Brain microvascular endothelial cell (primary cell): ENCODE data around the gene DEGS2.

Source experiments
- DNase-seq: peaks from one replicate; pipeline ENCODE4 v3.0.0-alpha.2; 2020
- H3K27ac ChIP-seq: fragments of 250-450 bp; sonication (Bioruptor Pico); 2 replicates; pipeline ENCODE4 v1.5.1; 2020; ENCODE audit warnings: mild to moderate bottlenecking, moderate library complexity
- H3K27me3 ChIP-seq: fragments of 250-450 bp; sonication (Bioruptor Pico); replicated peaks from 2 replicates; pipeline ENCODE4 v1.5.1; 2020; ENCODE audit warnings: mild to moderate bottlenecking
- H3K36me3 ChIP-seq: fragments of 250-450 bp; sonication (Bioruptor Pico); replicated peaks from 2 replicates; pipeline ENCODE4 v1.5.1; 2020; ENCODE audit warnings: mild to moderate bottlenecking
- H3K4me3 ChIP-seq: 2 replicates; pipeline ENCODE4 v1.5.1; 2011; ENCODE audit warnings: low read depth, mild to moderate bottlenecking, control low read depth, low read length, moderate library complexity
- in situ Hi-C: cut with HindIII; loops from 2 replicates; pipeline ENCODE4 v1.10.0; 2017; ENCODE audit warnings: low sequenced_read_pairs, low pct_ligation_motif_present
- TF ChIP-seq, protein P1 (sequence below): IDR thresholded peaks from 2 replicates; pipeline ENCODE4 v1.5.1; 2011; ENCODE audit warnings: low read depth, mild to moderate bottlenecking, moderate library complexity, low read length, control low read depth, inconsistent platforms; ENCODE audit errors: missing control alignments

DEGS2 gene

DNA sequence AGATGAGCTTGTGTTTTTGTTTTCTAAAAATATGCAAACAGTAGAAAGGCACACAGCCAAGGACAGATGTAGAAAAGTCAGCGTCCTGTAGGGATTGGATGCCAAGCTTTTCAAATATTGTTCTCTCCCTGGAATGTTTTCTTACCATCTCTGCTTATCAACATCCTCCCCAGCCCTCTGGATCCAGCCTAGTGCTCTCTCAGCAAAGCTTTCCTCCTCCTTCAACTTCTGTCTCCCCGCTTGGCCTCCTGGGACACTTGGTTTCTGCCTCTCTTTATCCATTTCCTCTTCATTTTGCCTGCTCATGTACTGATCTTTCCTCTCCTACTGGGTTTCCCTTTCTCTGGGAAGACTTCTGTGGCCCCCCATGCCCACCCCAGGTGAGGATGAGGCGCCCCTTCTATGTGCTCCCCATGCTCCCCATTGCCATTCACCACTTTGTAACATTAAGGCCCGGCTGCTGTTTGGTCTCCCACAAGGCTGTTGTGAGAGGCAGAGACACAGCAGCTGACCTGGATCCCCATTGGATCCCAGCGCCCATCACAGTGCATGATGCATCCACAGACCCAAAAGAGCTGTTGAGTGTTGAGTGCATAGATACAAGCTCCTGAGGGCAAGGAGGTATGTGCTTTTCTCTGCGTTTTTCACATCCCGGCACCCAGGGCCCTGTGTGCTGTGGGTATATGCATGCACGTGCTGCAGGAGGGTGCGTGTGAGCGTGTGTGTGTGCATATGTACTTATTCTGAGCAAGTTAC is 56.0 kb downstream of the DEGS2 start:
- Histone ChIP-seq H3K27me3 (no peaks in the 10 kb centered on the region), H3K36me3 (no peaks in the 10 kb centered on the region), H3K27ac (peak overlapping the region; percentile 1), H3K4me3 (no peak overlapping the region)
- TF ChIP-seq, protein P1, sequence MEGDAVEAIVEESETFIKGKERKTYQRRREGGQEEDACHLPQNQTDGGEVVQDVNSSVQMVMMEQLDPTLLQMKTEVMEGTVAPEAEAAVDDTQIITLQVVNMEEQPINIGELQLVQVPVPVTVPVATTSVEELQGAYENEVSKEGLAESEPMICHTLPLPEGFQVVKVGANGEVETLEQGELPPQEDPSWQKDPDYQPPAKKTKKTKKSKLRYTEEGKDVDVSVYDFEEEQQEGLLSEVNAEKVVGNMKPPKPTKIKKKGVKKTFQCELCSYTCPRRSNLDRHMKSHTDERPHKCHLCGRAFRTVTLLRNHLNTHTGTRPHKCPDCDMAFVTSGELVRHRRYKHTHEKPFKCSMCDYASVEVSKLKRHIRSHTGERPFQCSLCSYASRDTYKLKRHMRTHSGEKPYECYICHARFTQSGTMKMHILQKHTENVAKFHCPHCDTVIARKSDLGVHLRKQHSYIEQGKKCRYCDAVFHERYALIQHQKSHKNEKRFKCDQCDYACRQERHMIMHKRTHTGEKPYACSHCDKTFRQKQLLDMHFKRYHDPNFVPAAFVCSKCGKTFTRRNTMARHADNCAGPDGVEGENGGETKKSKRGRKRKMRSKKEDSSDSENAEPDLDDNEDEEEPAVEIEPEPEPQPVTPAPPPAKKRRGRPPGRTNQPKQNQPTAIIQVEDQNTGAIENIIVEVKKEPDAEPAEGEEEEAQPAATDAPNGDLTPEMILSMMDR = no peak
- DNase-seq = no peak
- in situ Hi-C loops = no loop called here

DNA sequence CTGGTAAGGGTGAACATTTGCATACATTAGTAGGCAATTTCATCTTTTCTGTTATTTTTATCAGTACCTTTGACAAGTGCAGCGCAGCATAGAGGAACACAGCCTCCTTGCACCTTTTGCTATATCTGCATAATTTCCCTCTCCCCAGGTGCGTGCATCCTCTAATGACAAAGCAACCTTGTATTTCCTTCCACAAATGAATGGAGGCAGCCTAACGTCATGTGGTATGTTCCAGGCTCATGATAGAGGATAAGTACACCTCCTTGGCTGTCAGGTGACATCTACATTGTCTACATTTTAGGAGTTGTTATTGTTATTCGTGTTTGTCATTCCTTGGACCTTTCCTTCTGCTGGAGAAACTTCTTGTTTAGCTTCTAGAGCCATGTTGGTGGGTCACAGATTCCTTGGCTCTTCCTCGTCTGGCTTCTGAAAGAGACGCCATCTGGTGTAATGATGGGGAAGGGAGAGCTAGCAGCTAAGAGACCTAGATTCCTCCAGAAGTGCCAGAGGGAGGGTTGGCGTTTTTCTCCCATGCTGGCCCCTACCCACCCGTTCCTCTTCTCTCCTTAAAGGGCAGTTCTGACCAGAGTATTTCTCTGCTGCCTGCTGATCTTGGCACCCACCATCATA is 57.2 kb downstream of the DEGS2 start:
- Histone ChIP-seq H3K4me3 (no peak overlapping the region), H3K36me3 (no peaks in the 10 kb centered on the region), H3K27ac (no peak overlapping the region), H3K27me3 (no peaks in the 10 kb centered on the region)
- in situ Hi-C loops = no loop called here
- TF ChIP-seq, protein P1 = no peak
- DNase-seq = no peak

DNA sequence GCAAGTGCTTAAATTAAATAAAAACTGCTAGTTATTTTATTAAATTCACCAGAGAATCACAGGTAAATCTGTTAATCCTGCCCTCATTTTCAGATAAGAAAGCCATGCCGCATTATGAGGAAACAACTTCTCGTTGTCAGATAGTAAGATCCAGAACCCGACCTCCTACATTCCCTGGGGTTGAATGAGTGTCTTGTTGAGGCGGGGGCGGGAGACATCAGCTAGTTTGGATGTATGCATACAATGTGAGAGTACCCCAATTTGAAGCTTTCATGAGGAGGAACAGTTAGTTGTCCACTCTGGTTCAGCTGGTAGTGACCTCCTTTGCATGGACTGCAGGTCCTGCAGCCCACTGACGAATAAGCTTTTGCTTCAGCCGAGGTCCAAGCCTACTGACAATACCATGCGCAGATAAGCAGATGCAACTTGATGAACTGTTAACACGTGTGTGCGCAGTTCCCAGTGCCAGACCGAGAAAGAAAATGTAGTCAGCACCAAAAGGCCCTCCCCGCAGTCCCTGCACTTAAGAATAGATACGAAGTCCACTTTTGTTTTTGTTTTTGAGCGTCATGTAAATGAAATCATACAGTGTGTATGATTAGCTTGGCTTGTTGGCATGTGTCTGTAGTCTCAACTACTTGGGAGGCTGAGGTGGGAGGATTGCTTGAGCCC is 59.3 kb downstream of the DEGS2 start:
- in situ Hi-C loops = no loop called here
- H3K27me3 ChIP-seq = no peaks in the 10 kb centered on the region
- H3K36me3 ChIP-seq = no peaks in the 10 kb centered on the region
- TF ChIP-seq, protein P1 = no peak
- no peak overlapping the region for H3K27ac ChIP-seq
- no peak overlapping the region for H3K4me3 ChIP-seq
- DNase-seq = no peak

DNA sequence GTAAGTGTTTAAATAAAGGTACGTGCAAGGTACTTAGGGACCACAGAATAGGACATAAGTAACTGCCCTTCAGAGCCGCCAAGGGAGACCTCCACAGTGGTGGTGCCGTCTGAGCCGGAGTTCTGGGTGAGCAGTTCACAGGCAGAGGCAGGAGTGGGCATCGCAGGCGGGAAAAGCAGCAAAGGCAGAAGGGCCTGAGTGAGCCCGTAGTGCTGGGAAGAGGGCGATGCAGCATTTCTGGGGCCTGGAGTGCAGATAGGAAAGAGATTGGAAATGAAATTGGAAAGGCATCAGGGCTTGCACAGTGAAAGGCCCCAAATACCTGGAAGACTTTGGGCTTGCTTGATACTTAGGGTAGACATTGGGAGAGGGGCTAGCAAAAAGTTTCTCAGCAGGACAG is 61.3 kb downstream of the DEGS2 start:
- H3K4me3 ChIP-seq = no peak overlapping the region
- TF ChIP-seq, protein P1 = no peak
- H3K36me3 ChIP-seq = no peaks in the 10 kb centered on the region
- in situ Hi-C loops = no loop called here
- H3K27me3 ChIP-seq = no peaks in the 10 kb centered on the region
- DNase-seq = no peak
- no peak overlapping the region for H3K27ac ChIP-seq

DNA sequence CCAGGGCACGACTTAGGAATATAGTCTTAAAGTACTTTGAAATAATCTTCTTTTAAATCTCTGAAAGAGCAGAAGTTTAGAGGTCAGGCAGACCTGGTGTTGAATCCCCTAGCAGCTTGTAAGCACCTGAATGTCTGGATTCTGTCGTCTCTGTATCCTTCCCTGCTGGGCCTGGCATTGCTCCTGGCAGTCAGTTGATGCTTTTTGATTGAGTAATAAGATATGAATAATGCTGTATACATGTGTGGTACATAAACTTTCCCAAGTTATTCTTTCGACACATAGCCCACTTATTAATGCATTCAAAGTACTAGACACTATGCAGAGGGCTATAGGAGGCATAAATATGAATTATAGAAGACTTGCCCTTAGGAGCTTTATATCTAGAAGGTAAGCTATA is 62.8 kb downstream of the DEGS2 start:
- Histone ChIP-seq H3K36me3 (no peaks in the 10 kb centered on the region), H3K4me3 (no peak overlapping the region), H3K27ac (no peak overlapping the region), H3K27me3 (no peaks in the 10 kb centered on the region)
- TF ChIP-seq, protein P1 = no peak
- in situ Hi-C loops = no loop called here
- DNase-seq = peak; percentile 58
